Suprapubic skin (tissue), 4 donors: ENCODE measurements around the gene AGBL1. TPM values are rescaled to one million over a fixed set of nuclear protein-coding genes. Genes with fewer than 3 reads are reported as not detected.

ENCODE experiments used
- DNase-seq, 2 donors: peaks; one replicate each; pipeline ENCODE4 v3.0.0-alpha.2; 2019; ENCODE audit warnings: low spot score in 2 of 2
- H3K27ac ChIP-seq: fragments of 200-600 bp; sonication (generic); one replicate; pipeline ENCODE4 v1.5.1; 2019
- H3K27me3 ChIP-seq: fragments of 200-600 bp; sonication (generic); one replicate; pipeline ENCODE4 v1.5.1; 2019
- H3K36me3 ChIP-seq: fragments of 200-600 bp; sonication (generic); one replicate; pipeline ENCODE4 v1.5.1; 2019
- H3K4me1 ChIP-seq: fragments of 200-600 bp; sonication (generic); one replicate; pipeline ENCODE4 v1.5.1; 2019
- H3K4me3 ChIP-seq: fragments of 200-600 bp; sonication (generic); one replicate; pipeline ENCODE4 v1.5.1; 2019; ENCODE audit warnings: mild to moderate bottlenecking
- H3K9me3 ChIP-seq: fragments of 200-600 bp; sonication (generic); one replicate; pipeline ENCODE4 v1.5.1; 2019
- CTCF ChIP-seq, 2 donors: fragments of 200-600 bp in 1 of 2; fragments of 450-650 bp in 1 of 2; sonication (generic) in 1 of 2; IDR thresholded peaks; one replicate each; pipeline ENCODE4 v1.5.1; 2016 to 2019; ENCODE audit warnings: antibody characterized with exemption in 2 of 2, mild to moderate bottlenecking in 1 of 2, moderate library complexity in 1 of 2
- EP300 ChIP-seq: sonication (generic); formaldehyde crosslinking; IDR thresholded peaks from one replicate; pipeline ENCODE4 v1.6.1; 2017; ENCODE audit warnings: antibody characterized with exemption
- POLR2A ChIP-seq, 2 donors: fragments of 450-650 bp; IDR thresholded peaks; one replicate each; pipeline ENCODE4 v1.6.1; 2017; ENCODE audit warnings: antibody characterized with exemption in 2 of 2, mild to moderate bottlenecking in 2 of 2, moderate library complexity in 2 of 2
- POLR2AphosphoS5 ChIP-seq, 3 donors: sonication (generic); formaldehyde crosslinking; IDR thresholded peaks; one replicate each; pipeline ENCODE4 v1.6.1; 2017; ENCODE audit warnings: antibody characterized with exemption in 3 of 3
- WGBS: methylation state at CpG from one replicate; pipeline ENCODE4 v1.1.5; 2018; 5-methylcytosine and 5-hydroxymethylcytosine counted together
- total RNA-seq, 4 donors: library from RNA; depleted of rRNA; stranded (reverse); fragments of >200 nt; gene quantifications; one replicate each; pipeline ENCODE4 v1.1.0, GENCODE V29; 2016

Gene AGBL1
- total RNA-seq, 4 donors from 2014 or later = 0.23 to 0.56 TPM; not detected in 2

- no peaks in the 10 kb centered on the region for H3K4me1 ChIP-seq
- no peaks in the 10 kb centered on the region for H3K36me3 ChIP-seq
- no peaks in the 10 kb centered on the region for H3K9me3 ChIP-seq
- 80% methylated on average over 2 of the region's 2 CpGs for WGBS
- TF ChIP-seq POLR2AphosphoS5 (IDR thresholded peaks at IDR 0.05) = no peak
- no peak for TF ChIP-seq CTCF (IDR thresholded peaks at IDR 0.05)
- no peak for TF ChIP-seq EP300
- no peak for TF ChIP-seq POLR2A (IDR thresholded peaks at IDR 0.05)
- H3K4me3 ChIP-seq = no peak overlapping the region
- no peak for DNase-seq
- no peak overlapping the region for H3K27ac ChIP-seq
- H3K27me3 ChIP-seq = no peaks in the 10 kb centered on the region
Observed at GRCh38 chr15:86481720-86482119, 402.0 kb downstream of the AGBL1 start.

GRCh38 chr15:86483936-86484335 is 404.3 kb downstream of the AGBL1 start:
- H3K4me1 ChIP-seq = no peaks in the 10 kb centered on the region
- H3K27me3 ChIP-seq = no peaks in the 10 kb centered on the region
- DNase-seq = no peak
- TF ChIP-seq POLR2A (IDR thresholded peaks at IDR 0.05) (no peak), CTCF (IDR thresholded peaks at IDR 0.05) (no peak), EP300 (no peak), POLR2AphosphoS5 (IDR thresholded peaks at IDR 0.05) (no peak)
- H3K4me3 ChIP-seq = no peak overlapping the region
- no peaks in the 10 kb centered on the region for H3K36me3 ChIP-seq
- no peaks in the 10 kb centered on the region for H3K9me3 ChIP-seq
- H3K27ac ChIP-seq = no peak overlapping the region
- 0% methylated on average over 1 of the region's 1 CpG for WGBS

GRCh38 chr15:86488046-86488445 is 408.4 kb downstream of the AGBL1 start:
- no peak for TF ChIP-seq EP300
- 52% methylated on average over 3 of the region's 3 CpGs for WGBS
- no peaks in the 10 kb centered on the region for H3K4me1 ChIP-seq
- no peaks in the 10 kb centered on the region for H3K27me3 ChIP-seq
- no peak overlapping the region for H3K27ac ChIP-seq
- no peak for DNase-seq
- no peaks in the 10 kb centered on the region for H3K9me3 ChIP-seq
- H3K36me3 ChIP-seq = no peaks in the 10 kb centered on the region
- no peak overlapping the region for H3K4me3 ChIP-seq

- Histone ChIP-seq H3K4me1 (no peaks in the 10 kb centered on the region), H3K36me3 (no peaks in the 10 kb centered on the region), H3K4me3 (no peak overlapping the region), H3K9me3 (no peaks in the 10 kb centered on the region), H3K27ac (no peak overlapping the region), H3K27me3 (no peaks in the 10 kb centered on the region)
- DNase-seq = no peak
- TF ChIP-seq CTCF (IDR thresholded peaks at IDR 0.05) (no peak), EP300 (no peak), POLR2A (IDR thresholded peaks at IDR 0.05) (no peak), POLR2AphosphoS5 (IDR thresholded peaks at IDR 0.05) (no peak)
- 63% methylated on average over 5 of the region's 5 CpGs for WGBS
Observed at GRCh38 chr15:86489981-86490380, 410.3 kb downstream of the AGBL1 start.

- Histone ChIP-seq H3K36me3 (no peaks in the 10 kb centered on the region), H3K4me1 (no peaks in the 10 kb centered on the region), H3K4me3 (no peak overlapping the region), H3K27me3 (no peaks in the 10 kb centered on the region), H3K9me3 (no peaks in the 10 kb centered on the region), H3K27ac (no peak overlapping the region)
- DNase-seq = no peak
- WGBS = 97% methylated on average over 2 of the region's 2 CpGs
- TF ChIP-seq CTCF (IDR thresholded peaks at IDR 0.05) (no peak), EP300 (no peak), POLR2AphosphoS5 (IDR thresholded peaks at IDR 0.05) (no peak), POLR2A (IDR thresholded peaks at IDR 0.05) (no peak)
Observed at GRCh38 chr15:86491118-86491517, 411.4 kb downstream of the AGBL1 start.

- WGBS = 59% methylated on average over 3 of the region's 3 CpGs
- Histone ChIP-seq H3K27ac (no peak overlapping the region), H3K27me3 (no peaks in the 10 kb centered on the region), H3K9me3 (no peaks in the 10 kb centered on the region), H3K4me1 (no peaks in the 10 kb centered on the region), H3K36me3 (no peaks in the 10 kb centered on the region), H3K4me3 (no peak overlapping the region)
- DNase-seq = no peak
- TF ChIP-seq POLR2AphosphoS5 (IDR thresholded peaks at IDR 0.05) (no peak), EP300 (no peak), CTCF (IDR thresholded peaks at IDR 0.05) (no peak), POLR2A (IDR thresholded peaks at IDR 0.05) (no peak)
Observed at GRCh38 chr15:86493884-86494283, 414.2 kb downstream of the AGBL1 start.
